Measurements from ENCODE around the gene SLC18A3. TPM values are rescaled to one million over a fixed set of nuclear protein-coding genes. Genes with fewer than 3 reads are reported as not detected.

Gene SLC18A3
- not detected for polyA plus RNA-seq (ENCODE audit: insufficient read length in 12 of 12)
- long read RNA-seq, donor 1, transcript SLC18A3-201 (1 exons, 2,420 nt) = major isoform, 13 of 13 reads
- long read RNA-seq, donor 1, partial matches to known transcripts = 0 of 13 reads
- long read RNA-seq, donor 1, other reads (novel, unspliced or antisense) = 0 of 13 reads
- long read RNA-seq, donor 2 = 0 reads
- long read RNA-seq, donor 3 = 0 reads
- long read RNA-seq, donor 4 = 0 reads
- long read RNA-seq, donor 5 = 0 reads
- long read RNA-seq, donor 6 = 0 reads
- long read RNA-seq, donor 7 = 0 reads
- long read RNA-seq, donor 8 = 0 reads
- long read RNA-seq, donor 9 = 0 reads
- long read RNA-seq, donor 10 = 0 reads
- long read RNA-seq, donor 11 = 0 reads

GRCh38 chr10:49610114-49610457 is at the start of gene SLC18A3:
SLC18A3 (plus strand) TSS chr10:49610310; CDS start chr10:49610741, 431 bp downstream.
- DNase-seq = no peak

GRCh38 chr10:49560526-49560925 is 49.6 kb upstream of the SLC18A3 start:
- no peak for DNase-seq

- no peak for DNase-seq
Observed at GRCh38 chr10:49562893-49563292, 47.2 kb upstream of the SLC18A3 start.

- no peak for DNase-seq
Observed at GRCh38 chr10:49564461-49565009, 45.6 kb upstream of the SLC18A3 start.

GRCh38 chr10:49567810-49568209 is 42.3 kb upstream of the SLC18A3 start:
- DNase-seq = no peak

GRCh38 chr10:49568235-49568634 is 41.9 kb upstream of the SLC18A3 start:
- no peak for DNase-seq

- DNase-seq = no peak
Observed at GRCh38 chr10:49569031-49569631, 41.0 kb upstream of the SLC18A3 start.

GRCh38 chr10:49571388-49571787 is 38.7 kb upstream of the SLC18A3 start:
- no peak for DNase-seq

- DNase-seq = no peak
Observed at GRCh38 chr10:49572594-49573114, 37.5 kb upstream of the SLC18A3 start.

- no peak for DNase-seq
Observed at GRCh38 chr10:49575489-49576072, 34.5 kb upstream of the SLC18A3 start.

- no peak for DNase-seq
Observed at GRCh38 chr10:49577182-49577925, 32.8 kb upstream of the SLC18A3 start.

GRCh38 chr10:49578392-49578791 is 31.7 kb upstream of the SLC18A3 start:
- no peak for DNase-seq

- no peak for DNase-seq
Observed at GRCh38 chr10:49579621-49580020, 30.5 kb upstream of the SLC18A3 start.

GRCh38 chr10:49585387-49585786 is 24.7 kb upstream of the SLC18A3 start:
- DNase-seq = no peak

GRCh38 chr10:49587981-49588380 is 22.1 kb upstream of the SLC18A3 start:
- no peak for DNase-seq

- peak; percentile 29 for DNase-seq
Observed at GRCh38 chr10:49592726-49593563, 17.2 kb upstream of the SLC18A3 start.

GRCh38 chr10:49593564-49593875 is 16.6 kb upstream of the SLC18A3 start:
- DNase-seq = no peak

GRCh38 chr10:49593998-49594397 is 16.1 kb upstream of the SLC18A3 start:
- no peak for DNase-seq

GRCh38 chr10:49594594-49594993 is 15.5 kb upstream of the SLC18A3 start:
- DNase-seq = peak; percentile 29

- no peak for DNase-seq
Observed at GRCh38 chr10:49595003-49595712, 15.0 kb upstream of the SLC18A3 start.

Measured in muscle of arm (tissue), 14 donors.